Measurements from ENCODE around the gene LRRC7.

DNA sequence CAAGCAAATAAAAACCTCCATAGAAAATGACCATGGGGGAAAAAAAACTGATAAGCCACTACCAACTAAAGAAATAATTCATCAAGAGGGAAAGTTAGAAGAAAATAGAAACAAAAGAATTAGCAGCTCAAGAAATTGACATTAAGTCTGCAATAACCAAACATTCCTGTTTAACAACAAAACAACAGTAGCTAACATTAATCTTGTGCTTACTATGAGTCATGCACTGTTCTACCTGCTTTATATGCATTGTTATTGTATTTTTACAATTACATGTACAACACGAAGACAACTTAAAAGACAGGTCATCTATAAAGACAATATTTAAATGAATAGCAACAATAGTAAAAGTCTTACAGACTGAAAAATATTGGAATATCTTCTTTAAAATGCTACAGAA is 34.4 kb upstream of the LRRC7 start:
- TF ChIP-seq YY1 (IDR thresholded peaks at IDR 0.05; ENCODE audit: insufficient read depth, insufficient read length), result no peak
- no peak for TF ChIP-seq ZNF274 (IDR thresholded peaks at IDR 0.05; ENCODE audit: low read depth, low read length)
